HG03571 (cell line): Measurements from ENCODE around the gene COL27A1.

Experiments used
- ATAC-seq: cut with Tn5 transposase; IDR thresholded peaks from one replicate; pipeline ENCODE4 v1.9.1; 2021; ENCODE audit not compliant: unreplicated experiment

Gene COL27A1

DNA sequence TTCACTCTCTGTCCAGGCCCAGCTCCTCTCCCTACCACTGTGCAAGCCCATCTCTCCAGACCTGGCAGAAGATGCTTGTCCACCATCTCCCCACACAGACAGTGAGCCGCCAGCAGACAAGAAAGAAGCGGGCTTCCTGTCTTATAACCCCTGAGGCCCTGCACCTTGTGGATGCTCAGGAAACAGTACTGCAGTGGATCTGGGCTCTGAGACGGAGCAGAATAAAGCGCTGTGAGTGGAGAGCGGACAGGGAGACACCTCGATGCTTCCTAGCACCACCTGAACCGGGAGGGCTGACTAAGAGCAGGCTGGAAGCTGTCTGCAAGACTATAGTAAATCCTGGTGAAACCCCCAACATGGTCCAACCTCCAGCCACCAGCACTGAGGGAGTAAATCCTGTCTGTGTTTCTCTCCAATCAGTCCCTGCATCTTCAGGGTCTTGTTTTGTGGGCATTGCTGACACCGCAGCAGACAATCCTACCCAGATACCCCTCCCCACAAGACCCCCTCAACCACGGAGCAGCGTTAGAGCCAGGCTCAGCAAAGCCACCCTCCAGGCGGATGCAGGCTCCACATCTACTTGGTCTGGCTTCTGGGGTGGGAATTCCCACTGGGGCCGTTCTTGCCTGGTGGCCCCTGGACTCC, 193.0 kb downstream of the COL27A1 start:
- no peak for ATAC-seq

DNA sequence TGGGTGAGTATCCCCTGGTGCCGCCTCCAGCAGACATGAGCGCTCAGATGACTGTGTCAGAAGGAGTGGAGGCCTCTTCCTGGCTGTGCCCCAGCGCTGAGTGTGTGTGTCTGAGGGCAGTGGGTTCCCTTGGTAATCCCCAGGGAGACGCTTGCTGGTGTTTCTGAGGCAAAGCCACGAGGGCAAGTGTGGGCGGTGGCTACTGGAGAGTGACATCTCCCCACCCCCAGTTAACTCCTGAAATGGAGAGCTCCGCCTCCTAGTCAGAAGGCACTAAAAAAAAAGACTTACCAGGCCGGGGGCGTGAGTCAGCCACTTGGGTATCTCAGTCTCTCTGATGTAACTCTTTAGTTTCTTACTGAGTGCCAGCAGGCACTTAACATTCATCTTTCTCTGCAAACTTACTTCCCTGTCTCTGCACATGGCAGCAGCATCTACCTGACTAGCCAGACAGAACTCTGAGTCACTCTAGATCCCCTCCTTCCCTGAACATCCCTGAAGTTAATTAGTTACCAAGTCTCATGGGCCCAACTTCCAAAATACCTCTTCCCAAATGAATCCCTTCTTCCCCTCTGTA, 193.7 kb downstream of the COL27A1 start:
- ATAC-seq, result peak; percentile 91

DNA sequence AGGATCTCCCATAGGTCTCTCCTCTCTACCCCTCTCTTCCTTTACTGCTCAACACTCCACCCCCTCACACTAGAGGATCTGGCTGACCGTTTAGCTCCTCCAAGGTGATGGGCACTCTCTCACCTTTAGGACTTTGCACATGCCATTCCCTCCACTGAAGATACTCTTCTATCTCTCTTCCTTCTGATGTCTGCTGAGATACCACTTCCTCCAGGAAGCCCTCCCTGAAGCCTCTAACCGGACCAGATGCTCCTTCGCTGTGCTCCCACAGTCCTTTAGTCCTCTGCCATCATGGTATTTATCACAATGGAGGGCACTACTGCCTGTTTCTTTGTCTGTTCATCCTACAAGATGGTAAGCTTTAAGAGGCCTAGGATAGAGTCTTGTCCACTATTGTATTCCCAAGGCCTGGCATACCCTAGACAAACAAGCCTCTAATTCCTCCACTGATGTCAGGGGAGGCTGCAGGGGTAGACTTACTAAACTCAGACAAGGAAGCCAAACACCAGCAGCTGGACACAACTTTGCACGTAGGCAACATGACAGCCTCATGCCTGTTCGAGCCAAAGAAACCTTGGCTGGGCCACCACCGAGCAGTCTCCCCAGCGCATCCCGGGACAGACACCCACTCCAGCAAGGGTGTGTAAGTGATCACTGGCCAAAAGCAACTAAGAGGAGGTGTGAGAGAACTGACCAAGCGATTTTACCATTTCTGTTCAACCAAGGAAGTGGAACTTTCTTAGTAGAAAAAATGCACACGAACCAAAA, 194.6 kb downstream of the COL27A1 start:
- no peak for ATAC-seq

DNA sequence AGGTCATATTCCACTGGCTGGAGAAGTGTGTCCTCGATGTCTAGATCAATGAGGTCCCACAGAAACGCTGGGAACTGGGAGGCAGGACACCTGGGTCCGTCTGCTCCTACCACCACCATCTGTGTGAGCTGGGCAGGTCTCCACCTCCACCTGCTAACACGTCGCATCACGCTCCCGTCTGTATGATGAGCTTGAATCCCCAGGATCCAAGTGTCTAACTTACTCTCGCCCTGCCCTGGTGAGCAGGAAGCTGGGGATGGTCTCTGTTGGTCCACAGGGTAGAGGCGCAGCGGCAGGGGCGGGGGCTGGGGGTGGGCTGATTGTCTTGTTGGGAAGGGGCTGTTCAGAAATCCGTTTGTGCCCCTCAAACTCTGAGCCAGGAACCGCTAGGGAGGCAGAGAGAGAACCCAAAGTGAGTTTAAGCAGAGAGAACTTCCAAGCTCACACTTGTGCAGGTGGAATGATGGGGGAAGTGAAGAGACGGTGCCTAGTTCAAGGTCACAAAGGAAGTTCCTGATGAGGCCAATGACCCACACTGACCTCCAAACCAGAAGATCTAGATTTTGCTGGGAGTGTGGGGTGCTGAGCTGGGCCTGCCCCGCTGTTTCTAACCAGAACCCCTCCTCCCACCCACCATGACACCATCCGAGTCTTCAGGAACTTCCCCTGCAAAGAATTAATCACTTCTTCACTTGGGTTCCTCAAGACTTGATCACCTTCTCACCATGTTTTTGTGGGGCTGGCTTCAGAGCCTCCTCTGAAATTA, 195.5 kb downstream of the COL27A1 start:
- ATAC-seq, result no peak

DNA sequence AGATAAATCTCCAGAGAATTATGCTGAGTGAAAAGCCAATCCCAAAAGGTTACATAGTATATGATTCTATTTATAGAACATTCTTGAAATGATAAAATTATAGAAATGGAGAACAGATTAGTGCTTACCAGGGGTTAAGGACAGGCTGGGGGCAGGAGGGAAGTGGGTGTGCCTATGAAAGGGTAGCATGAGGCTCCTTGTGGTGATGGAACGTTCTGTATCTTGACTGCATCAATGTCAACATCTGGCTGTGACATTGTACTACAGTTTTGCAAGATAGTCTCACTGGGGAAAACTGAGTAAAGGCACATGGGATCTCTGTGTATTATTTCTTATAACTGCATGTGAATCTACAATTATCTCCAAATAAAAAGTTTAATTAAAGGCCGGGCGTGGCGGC, 196.6 kb downstream of the COL27A1 start:
- no peak for ATAC-seq

DNA sequence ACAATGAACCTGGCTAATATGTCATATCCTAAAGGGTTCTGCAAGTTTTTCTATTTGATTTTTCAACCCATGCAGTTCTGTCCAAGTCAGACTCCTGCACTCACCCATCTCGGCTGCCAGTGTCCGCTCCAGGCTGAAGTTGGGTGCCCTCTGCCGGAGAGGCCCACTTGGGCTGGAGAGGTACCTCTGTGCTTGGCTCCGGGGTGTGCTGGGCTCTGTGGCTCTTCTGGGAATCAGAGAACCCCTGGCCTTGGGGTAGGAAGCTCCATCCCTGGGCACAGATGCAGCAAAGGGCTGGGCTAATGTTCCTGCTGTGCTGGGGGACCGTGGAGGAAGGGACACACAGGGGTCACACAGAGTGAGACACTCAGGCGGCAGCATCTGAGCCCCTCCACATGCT, 200.5 kb downstream of the COL27A1 start:
- no peak for ATAC-seq

DNA sequence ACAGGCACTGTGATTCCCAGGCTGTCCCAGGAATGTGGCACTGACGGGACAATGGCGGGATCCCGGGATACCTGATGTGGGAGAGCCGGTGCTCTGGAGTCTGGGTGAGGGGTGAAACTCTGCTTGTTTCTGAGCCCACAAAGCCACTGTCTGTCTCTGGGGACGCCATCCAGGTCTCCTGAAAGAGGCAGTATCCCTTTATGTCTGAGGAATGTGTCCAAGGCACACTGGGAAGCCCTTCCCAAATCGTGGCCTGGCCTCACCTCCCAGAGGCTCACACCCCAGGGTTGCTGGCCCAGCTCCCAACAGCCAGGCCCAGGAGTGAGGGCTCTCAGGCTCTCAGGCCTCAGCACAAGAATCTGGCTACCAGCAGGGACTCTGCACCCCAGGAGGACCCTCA, 201.5 kb downstream of the COL27A1 start:
- no peak for ATAC-seq

DNA sequence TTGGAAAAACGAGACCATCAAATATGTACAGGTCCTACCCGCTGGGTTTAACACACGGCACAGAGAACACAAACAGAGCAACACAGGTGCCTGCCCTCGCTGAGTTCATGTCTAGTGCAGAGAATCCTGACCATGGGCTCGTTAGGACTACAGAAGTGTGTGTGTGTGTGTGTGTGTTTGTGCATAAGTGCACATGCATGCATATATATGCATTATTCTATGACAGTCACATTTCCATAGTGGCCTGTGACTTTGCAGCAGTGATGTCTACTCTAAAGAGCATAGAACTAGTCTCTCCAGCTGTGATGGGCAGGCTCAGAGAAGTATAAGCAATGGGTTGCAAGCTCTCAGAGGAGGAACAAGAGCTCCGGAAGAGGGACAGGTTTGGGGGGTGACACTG, 202.0 kb downstream of the COL27A1 start:
- ATAC-seq, result no peak

DNA sequence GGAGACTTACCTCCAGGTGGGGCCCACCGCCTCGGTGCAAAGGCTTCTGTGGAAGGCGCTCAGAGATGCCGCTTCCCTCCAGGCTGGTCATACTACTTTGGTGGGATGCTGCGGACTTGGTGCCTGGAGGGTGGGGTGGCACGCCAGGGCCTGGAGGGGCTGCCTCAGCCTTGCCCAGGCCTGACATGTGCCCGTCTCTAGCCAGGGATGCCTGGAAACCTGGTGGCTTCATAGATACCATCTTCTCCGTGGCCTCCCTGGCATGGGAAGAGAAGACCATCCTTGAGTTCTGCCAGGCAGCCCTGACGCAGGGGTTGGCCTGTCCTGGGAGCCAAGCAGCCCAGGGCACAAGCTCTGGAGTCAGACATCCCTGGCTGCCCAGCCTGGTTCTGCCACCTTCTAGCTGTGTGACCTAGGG, 202.6 kb downstream of the COL27A1 start:
- ATAC-seq, result no peak

DNA sequence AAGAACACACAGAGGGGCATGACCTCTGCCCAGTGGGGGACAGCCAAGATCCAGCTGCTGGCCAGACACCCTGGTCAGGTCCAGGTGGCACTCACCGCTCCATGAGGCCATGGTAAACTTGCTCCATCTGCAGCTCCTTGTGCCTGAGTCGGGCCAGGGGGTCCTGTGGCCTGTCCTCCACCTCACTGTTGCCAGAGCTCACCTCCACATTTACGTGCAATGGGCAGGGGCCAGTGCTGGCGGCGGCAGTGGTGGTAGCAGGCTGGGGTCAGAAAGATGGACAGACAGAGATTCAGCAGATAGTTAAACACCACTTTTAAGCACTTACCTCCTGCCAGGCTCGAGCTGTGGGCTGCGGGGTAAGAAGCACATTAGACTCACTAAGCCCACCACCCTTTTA, 204.5 kb downstream of the COL27A1 start:
- no peak for ATAC-seq

DNA sequence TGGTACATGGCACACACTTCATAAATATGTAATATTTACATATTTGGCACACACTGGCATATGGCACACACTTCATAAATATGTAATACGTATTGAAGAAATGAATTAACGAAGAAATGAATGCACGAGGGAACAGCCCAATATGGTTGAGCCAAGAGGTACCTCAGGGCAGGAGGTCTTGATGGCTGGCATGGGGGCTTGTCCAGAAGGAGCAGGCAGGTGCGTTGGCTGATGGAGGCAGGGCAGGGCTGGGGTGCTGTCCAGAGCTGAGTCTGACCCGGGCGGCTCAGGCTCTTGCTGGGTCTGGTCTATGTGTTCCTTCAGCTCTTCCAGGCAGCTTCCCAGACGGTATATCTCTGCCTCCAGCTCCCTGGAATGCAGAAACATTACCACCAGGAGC, 206.2 kb downstream of the COL27A1 start:
- no peak for ATAC-seq
